ENCODE results near the gene MID1.

The MID1 gene

DNA sequence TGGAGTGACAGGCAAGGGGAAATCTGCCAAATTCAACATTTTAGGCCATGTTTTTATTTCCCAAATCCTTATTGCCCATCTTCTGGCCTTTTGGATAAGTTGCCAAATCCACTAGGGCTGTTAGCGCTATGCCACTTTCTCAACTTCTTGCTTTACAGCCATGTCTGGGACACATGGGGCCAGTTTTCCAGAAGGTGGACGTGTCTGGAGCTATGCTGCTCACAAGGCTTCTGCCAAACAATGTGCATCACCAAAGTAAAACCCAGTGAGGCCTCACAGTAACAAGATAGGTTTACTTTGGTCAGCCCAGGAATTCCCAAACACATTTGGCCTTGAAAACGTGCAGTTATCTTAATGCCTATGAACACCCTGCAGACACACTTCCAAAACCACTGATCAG is 142.9 kb downstream of the MID1 start:
- Histone ChIP-seq H3K9ac (ENCODE audit: low read length in 5 of 5) (no peak overlapping the region), H3K4me3 (ENCODE audit: low read depth in 1 of 5, low read length in 5 of 5) (no peak overlapping the region), H3K27me3 (ENCODE audit: control insufficient read depth in 5 of 5, insufficient read depth in 4 of 5, low read length in 5 of 5) (no peaks in the 10 kb centered on the region), H3K27ac (ENCODE audit: low read depth, low read length) (no peak overlapping the region), H3K4me1 (ENCODE audit: control insufficient read depth in 5 of 5, insufficient read depth in 5 of 5, low read length in 5 of 5) (peaks cover 0 to 7% (median 0%) of the 10 kb centered on the region in 5 donors), H3K36me3 (ENCODE audit: control insufficient read depth in 5 of 5, insufficient read depth in 5 of 5, low read length in 5 of 5) (peaks cover 0 to 9% (median 0%) of the 10 kb centered on the region in 5 donors), H3K9me3 (ENCODE audit: control insufficient read depth in 5 of 5, low read length in 5 of 5) (peaks cover 0 to 2% (median 0%) of the 10 kb centered on the region in 5 donors)

DNA sequence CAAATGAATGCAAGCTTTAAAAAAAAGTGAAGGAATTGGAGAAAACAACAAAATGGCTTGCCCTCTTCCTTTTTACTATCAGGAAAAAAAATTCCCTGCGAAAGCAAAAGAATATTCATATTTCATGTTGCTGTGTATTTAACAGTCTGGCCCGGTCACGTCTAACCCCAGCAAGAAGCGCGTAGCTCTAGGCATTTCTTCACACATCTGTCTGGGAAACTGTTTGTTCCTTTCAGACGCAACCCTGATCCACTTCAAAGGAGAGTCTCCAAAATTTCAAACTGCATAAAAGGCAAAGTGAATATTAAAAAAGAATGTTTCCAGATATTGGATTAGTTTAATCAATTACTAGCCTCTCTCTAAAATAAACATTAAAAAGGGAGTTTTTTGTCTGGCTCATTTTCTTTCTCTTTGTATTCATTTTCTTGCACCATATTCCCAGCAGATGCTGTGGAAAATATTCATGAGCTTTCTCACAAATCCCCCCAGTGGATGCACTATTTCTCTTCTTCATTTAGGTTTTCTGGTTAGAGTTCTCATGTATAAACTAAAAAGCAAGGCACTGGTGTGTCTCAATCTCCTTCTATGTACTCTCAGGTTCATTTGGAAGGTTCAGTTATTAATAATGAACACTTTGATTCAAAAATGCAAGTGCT is 145.3 kb downstream of the MID1 start:
- Histone ChIP-seq H3K27ac (ENCODE audit: low read depth, low read length) (no peak overlapping the region), H3K9ac (ENCODE audit: low read length in 5 of 5) (no peak overlapping the region), H3K4me3 (ENCODE audit: low read depth in 1 of 5, low read length in 5 of 5) (no peak overlapping the region), H3K9me3 (ENCODE audit: control insufficient read depth in 5 of 5, low read length in 5 of 5) (peaks cover 0 to 2% (median 0%) of the 10 kb centered on the region in 5 donors), H3K36me3 (ENCODE audit: control insufficient read depth in 5 of 5, insufficient read depth in 5 of 5, low read length in 5 of 5) (peaks cover 0 to 3% (median 0%) of the 10 kb centered on the region in 5 donors), H3K4me1 (ENCODE audit: control insufficient read depth in 5 of 5, insufficient read depth in 5 of 5, low read length in 5 of 5) (peaks cover 0 to 7% (median 0%) of the 10 kb centered on the region in 5 donors), H3K27me3 (ENCODE audit: control insufficient read depth in 5 of 5, insufficient read depth in 4 of 5, low read length in 5 of 5) (no peaks in the 10 kb centered on the region)

DNA sequence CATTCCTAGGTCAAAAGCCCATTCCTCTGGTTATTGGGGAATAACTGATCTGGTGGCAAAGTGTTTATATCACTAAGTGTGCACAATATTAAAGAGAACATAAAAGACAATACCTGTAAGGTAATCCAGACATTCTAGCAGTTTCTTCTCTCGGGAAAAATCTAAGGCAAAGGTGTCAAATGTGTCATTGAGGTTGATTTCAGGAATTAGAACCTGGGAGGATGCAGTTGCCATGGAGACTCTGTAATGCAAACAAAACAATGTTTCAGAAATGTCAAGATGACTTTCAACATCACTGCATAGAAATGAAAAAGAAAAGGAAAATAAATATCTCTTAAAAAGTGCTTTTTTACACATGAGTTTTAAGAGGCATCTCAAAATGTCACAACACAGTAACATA is 145.9 kb downstream of the MID1 start:
- Histone ChIP-seq H3K9ac (ENCODE audit: low read length in 5 of 5) (no peak overlapping the region), H3K9me3 (ENCODE audit: control insufficient read depth in 5 of 5, low read length in 5 of 5) (peaks cover 0 to 2% (median 0%) of the 10 kb centered on the region in 5 donors), H3K36me3 (ENCODE audit: control insufficient read depth in 5 of 5, insufficient read depth in 5 of 5, low read length in 5 of 5) (peaks cover 0 to 3% (median 1%) of the 10 kb centered on the region in 5 donors), H3K4me3 (ENCODE audit: low read depth in 1 of 5, low read length in 5 of 5) (no peak overlapping the region), H3K4me1 (ENCODE audit: control insufficient read depth in 5 of 5, insufficient read depth in 5 of 5, low read length in 5 of 5) (peaks cover 0 to 7% (median 0%) of the 10 kb centered on the region in 5 donors), H3K27ac (ENCODE audit: low read depth, low read length) (no peak overlapping the region), H3K27me3 (ENCODE audit: control insufficient read depth in 5 of 5, insufficient read depth in 4 of 5, low read length in 5 of 5) (no peaks in the 10 kb centered on the region)

GRCh38 chrX:10471418-10471817 is 149.0 kb downstream of the MID1 start:
- peaks cover 0 to 5% (median 3%) of the 10 kb centered on the region in 5 donors for H3K36me3 ChIP-seq (ENCODE audit: control insufficient read depth in 5 of 5, insufficient read depth in 5 of 5, low read length in 5 of 5)
- no peak overlapping the region for H3K9ac ChIP-seq (ENCODE audit: low read length in 5 of 5)
- no peak overlapping the region for H3K27ac ChIP-seq (ENCODE audit: low read depth, low read length)
- H3K27me3 ChIP-seq (ENCODE audit: control insufficient read depth in 5 of 5, insufficient read depth in 4 of 5, low read length in 5 of 5): no peaks in the 10 kb centered on the region
- no peaks in the 10 kb centered on the region for H3K9me3 ChIP-seq (ENCODE audit: control insufficient read depth in 5 of 5, low read length in 5 of 5)
- H3K4me1 ChIP-seq (ENCODE audit: control insufficient read depth in 5 of 5, insufficient read depth in 5 of 5, low read length in 5 of 5): peaks cover 0 to 7% (median 0%) of the 10 kb centered on the region in 5 donors
- H3K4me3 ChIP-seq (ENCODE audit: low read depth in 1 of 5, low read length in 5 of 5): no peak overlapping the region

DNA sequence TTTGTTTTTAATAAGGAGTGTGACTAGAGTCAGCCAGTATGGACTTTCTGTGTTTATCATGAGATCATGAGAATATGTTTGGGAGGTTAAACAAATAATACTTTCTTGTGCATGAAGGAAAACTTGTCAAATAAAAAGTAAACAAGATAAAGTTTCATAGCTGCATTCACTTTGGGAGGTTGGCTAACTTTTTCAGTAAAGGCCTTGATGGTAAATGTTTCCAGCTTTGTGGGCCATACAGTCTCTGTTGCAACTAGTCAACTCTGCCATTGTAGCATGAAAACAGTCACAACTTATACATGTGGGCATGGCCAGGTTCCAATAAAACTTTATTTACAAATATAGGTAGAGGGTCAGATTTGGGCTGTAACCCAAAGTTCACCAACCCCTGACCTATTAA is 150.4 kb downstream of the MID1 start:
- H3K27me3 ChIP-seq (ENCODE audit: control insufficient read depth in 5 of 5, insufficient read depth in 4 of 5, low read length in 5 of 5): no peaks in the 10 kb centered on the region
- peaks cover 0 to 7% (median 0%) of the 10 kb centered on the region in 5 donors for H3K4me1 ChIP-seq (ENCODE audit: control insufficient read depth in 5 of 5, insufficient read depth in 5 of 5, low read length in 5 of 5)
- H3K9me3 ChIP-seq (ENCODE audit: control insufficient read depth in 5 of 5, low read length in 5 of 5): no peaks in the 10 kb centered on the region
- H3K27ac ChIP-seq (ENCODE audit: low read depth, low read length): no peak overlapping the region
- no peak overlapping the region for H3K9ac ChIP-seq (ENCODE audit: low read length in 5 of 5)
- no peak overlapping the region for H3K4me3 ChIP-seq (ENCODE audit: low read depth in 1 of 5, low read length in 5 of 5)
- peaks cover 0 to 5% (median 3%) of the 10 kb centered on the region in 5 donors for H3K36me3 ChIP-seq (ENCODE audit: control insufficient read depth in 5 of 5, insufficient read depth in 5 of 5, low read length in 5 of 5)

DNA sequence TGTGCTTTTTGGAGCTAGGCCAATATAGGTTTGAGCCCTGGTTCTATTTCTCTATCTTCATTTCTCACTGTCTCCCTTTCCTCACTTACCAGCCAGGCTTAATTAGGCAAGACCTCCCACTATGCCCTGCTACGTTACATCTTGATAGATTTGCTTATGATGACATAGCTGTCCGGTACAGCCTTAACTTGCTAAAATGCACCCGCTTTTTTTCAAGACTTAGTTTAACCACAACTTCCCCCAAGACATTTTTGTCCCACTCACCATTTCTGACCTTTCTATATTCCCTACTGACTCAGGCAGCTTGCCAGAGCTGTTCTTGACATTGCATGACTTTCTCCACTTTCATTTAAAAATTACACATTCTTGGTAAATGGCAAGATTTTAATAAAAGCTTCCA is 152.6 kb downstream of the MID1 start:
- no peaks in the 10 kb centered on the region for H3K4me1 ChIP-seq (ENCODE audit: control insufficient read depth in 5 of 5, insufficient read depth in 5 of 5, low read length in 5 of 5)
- peaks cover 0 to 5% (median 3%) of the 10 kb centered on the region in 5 donors for H3K36me3 ChIP-seq (ENCODE audit: control insufficient read depth in 5 of 5, insufficient read depth in 5 of 5, low read length in 5 of 5)
- no peaks in the 10 kb centered on the region for H3K9me3 ChIP-seq (ENCODE audit: control insufficient read depth in 5 of 5, low read length in 5 of 5)
- no peaks in the 10 kb centered on the region for H3K27me3 ChIP-seq (ENCODE audit: control insufficient read depth in 5 of 5, insufficient read depth in 4 of 5, low read length in 5 of 5)
- no peak overlapping the region for H3K27ac ChIP-seq (ENCODE audit: low read depth, low read length)
- H3K4me3 ChIP-seq (ENCODE audit: low read depth in 1 of 5, low read length in 5 of 5): no peak overlapping the region
- no peak overlapping the region for H3K9ac ChIP-seq (ENCODE audit: low read length in 5 of 5)

DNA sequence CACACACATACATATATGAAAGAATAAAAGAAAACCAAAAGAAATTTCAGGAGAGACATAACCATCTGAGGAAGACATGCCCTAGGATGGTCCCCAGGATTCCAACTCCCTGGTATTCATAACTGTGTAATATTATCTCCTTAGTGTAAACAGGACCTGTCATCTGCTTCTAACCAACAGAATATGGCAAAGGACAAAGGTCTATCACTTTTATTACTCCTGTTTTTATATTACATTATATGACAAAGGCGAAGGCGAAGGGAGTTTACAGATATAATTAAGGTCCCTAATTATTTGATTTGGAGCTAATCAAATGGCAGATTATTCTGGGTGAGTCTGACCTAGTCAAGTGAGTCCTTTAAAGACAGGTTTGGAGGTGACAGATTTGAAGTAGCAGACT is 155.1 kb downstream of the MID1 start:
- Histone ChIP-seq H3K4me3 (ENCODE audit: low read depth in 1 of 5, low read length in 5 of 5) (no peak overlapping the region), H3K4me1 (ENCODE audit: control insufficient read depth in 5 of 5, insufficient read depth in 5 of 5, low read length in 5 of 5) (no peaks in the 10 kb centered on the region), H3K9ac (ENCODE audit: low read length in 5 of 5) (no peak overlapping the region)

DNA sequence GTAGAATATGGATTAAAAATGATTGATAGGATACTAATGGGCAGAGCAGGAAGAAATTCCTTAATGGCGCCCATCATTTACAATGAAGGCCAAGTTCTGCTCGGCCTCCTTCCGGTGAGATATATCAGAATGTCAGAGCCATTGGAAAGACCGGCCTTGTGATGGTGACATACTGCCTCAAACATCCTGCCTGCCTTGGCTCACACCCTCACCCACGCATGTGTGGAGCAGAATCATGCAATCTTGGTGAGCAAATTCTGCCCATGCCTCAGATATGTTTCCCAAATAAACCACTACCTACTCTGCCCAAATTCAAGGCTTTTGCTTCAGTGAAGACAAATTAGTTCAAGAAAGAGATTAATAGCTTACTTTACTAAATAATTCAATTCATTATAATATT is 163.3 kb downstream of the MID1 start:
- no peaks in the 10 kb centered on the region for H3K4me1 ChIP-seq (ENCODE audit: control insufficient read depth in 5 of 5, insufficient read depth in 5 of 5, low read length in 5 of 5)
- peaks cover 3 to 14% (median 4%) of the 10 kb centered on the region in 5 donors for H3K36me3 ChIP-seq (ENCODE audit: control insufficient read depth in 5 of 5, insufficient read depth in 5 of 5, low read length in 5 of 5)
- peaks cover 0 to 3% (median 0%) of the 10 kb centered on the region in 5 donors for H3K9me3 ChIP-seq (ENCODE audit: control insufficient read depth in 5 of 5, low read length in 5 of 5)
- no peak overlapping the region for H3K9ac ChIP-seq (ENCODE audit: low read length in 5 of 5)
- H3K4me3 ChIP-seq (ENCODE audit: low read depth in 1 of 5, low read length in 5 of 5): no peak overlapping the region
- H3K27me3 ChIP-seq (ENCODE audit: control insufficient read depth in 5 of 5, insufficient read depth in 4 of 5, low read length in 5 of 5): no peaks in the 10 kb centered on the region
- no peak overlapping the region for H3K27ac ChIP-seq (ENCODE audit: low read depth, low read length)

More for the DNA sequence above, 155.1 kb downstream of the MID1 start:
- H3K36me3 ChIP-seq (ENCODE audit: control insufficient read depth in 5 of 5, insufficient read depth in 5 of 5, low read length in 5 of 5): peaks cover 0 to 4% (median 2%) of the 10 kb centered on the region in 5 donors
- no peaks in the 10 kb centered on the region for H3K27me3 ChIP-seq (ENCODE audit: control insufficient read depth in 5 of 5, insufficient read depth in 4 of 5, low read length in 5 of 5)
- H3K9me3 ChIP-seq (ENCODE audit: control insufficient read depth in 5 of 5, low read length in 5 of 5): no peaks in the 10 kb centered on the region
- H3K27ac ChIP-seq (ENCODE audit: low read depth, low read length): no peak overlapping the region

DNA sequence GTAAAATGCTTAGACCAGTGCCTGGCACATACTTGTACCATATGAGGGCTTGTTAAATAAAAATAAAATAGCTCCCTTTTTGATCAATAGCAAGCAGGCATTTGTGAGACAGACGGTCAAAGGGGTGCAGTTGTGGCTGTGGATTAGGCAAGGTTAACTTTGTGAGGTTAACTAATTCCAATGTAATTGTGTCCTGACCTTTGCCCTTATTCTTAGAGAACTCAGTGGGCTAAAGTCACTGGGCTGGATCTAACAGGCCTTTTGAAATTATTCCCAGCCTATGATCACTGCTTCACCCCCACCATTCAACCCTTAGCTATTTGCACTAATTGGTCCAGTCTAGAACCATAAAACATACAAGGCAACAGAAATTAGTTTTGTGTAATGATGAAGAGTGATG is 166.4 kb downstream of the MID1 start:
- Histone ChIP-seq H3K36me3 (ENCODE audit: control insufficient read depth in 5 of 5, insufficient read depth in 5 of 5, low read length in 5 of 5) (peaks cover 3 to 15% (median 4%) of the 10 kb centered on the region in 5 donors), H3K4me3 (ENCODE audit: low read depth in 1 of 5, low read length in 5 of 5) (no peak overlapping the region), H3K9ac (ENCODE audit: low read length in 5 of 5) (no peak overlapping the region), H3K4me1 (ENCODE audit: control insufficient read depth in 5 of 5, insufficient read depth in 5 of 5, low read length in 5 of 5) (no peaks in the 10 kb centered on the region), H3K9me3 (ENCODE audit: control insufficient read depth in 5 of 5, low read length in 5 of 5) (peaks cover 0 to 3% (median 0%) of the 10 kb centered on the region in 5 donors), H3K27ac (ENCODE audit: low read depth, low read length) (no peak overlapping the region), H3K27me3 (ENCODE audit: control insufficient read depth in 5 of 5, insufficient read depth in 4 of 5, low read length in 5 of 5) (no peaks in the 10 kb centered on the region)

DNA sequence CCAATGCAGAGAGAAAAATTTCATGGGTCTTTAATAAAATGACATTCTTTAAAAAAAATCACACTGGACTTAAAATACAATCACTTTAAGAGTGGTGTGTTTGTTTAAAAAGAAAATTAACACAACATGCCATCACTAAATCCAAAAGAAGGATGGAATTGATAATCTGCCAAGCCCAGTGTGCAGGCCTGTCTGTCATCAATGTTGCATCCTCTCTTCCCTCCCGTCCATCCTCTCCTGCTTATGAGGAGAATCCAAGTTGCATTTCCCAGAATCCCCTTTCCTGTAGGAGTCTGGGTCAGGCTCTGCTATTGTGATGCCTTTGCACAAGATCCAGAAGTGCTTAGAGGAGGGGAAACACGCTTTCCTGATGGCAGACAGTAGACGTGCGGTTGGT is 169.4 kb downstream of the MID1 start:
- H3K4me3 ChIP-seq (ENCODE audit: low read depth in 1 of 5, low read length in 5 of 5): no peak overlapping the region
- peaks cover 3 to 15% (median 6%) of the 10 kb centered on the region in 5 donors for H3K36me3 ChIP-seq (ENCODE audit: control insufficient read depth in 5 of 5, insufficient read depth in 5 of 5, low read length in 5 of 5)
- H3K27ac ChIP-seq (ENCODE audit: low read depth, low read length): no peak overlapping the region

More for the DNA sequence above, 169.4 kb downstream of the MID1 start:
- Histone ChIP-seq H3K9ac (ENCODE audit: low read length in 5 of 5) (no peak overlapping the region), H3K27me3 (ENCODE audit: control insufficient read depth in 5 of 5, insufficient read depth in 4 of 5, low read length in 5 of 5) (no peaks in the 10 kb centered on the region), H3K9me3 (ENCODE audit: control insufficient read depth in 5 of 5, low read length in 5 of 5) (peaks cover 0 to 3% (median 0%) of the 10 kb centered on the region in 5 donors), H3K4me1 (ENCODE audit: control insufficient read depth in 5 of 5, insufficient read depth in 5 of 5, low read length in 5 of 5) (no peaks in the 10 kb centered on the region)
